GM12875 (cell line): ENCODE data around the gene KRTAP1-5.

Experiments used
- H3K4me3 ChIP-seq: one replicate; pipeline ENCODE4 v1.5.1; 2011; ENCODE audit warnings: low read depth, low read length, control low read depth
- TF ChIP-seq, protein P1 (sequence below): IDR thresholded peaks from 2 replicates; pipeline ENCODE4 v1.5.1; 2011; ENCODE audit warnings: low read depth, mild to moderate bottlenecking, control low read depth, inconsistent platforms, low read length, moderate library complexity, borderline replicate concordance; ENCODE audit not compliant: insufficient read depth

Gene KRTAP1-5

DNA sequence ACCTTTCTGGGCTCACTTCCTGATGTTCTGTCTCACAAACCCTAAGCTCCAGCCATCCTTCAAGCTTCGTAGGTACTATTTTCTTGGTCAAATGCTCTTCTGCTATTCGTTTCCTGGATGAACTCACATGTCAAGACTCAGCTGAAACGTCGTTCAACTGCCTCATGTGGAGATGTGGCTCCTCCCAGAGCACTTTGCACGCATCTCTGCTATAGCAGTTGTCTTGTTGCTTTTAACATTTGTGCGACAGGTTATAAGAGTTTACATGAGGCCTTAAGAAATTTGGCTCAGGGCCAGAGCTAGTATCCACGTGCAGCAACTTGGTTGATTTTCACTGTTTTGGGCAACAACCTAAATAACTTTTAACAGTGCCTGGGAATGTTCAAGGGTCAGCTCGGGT is 40.1 kb downstream of the KRTAP1-5 start:
- no peak overlapping the region for H3K4me3 ChIP-seq
- TF ChIP-seq, protein P1, sequence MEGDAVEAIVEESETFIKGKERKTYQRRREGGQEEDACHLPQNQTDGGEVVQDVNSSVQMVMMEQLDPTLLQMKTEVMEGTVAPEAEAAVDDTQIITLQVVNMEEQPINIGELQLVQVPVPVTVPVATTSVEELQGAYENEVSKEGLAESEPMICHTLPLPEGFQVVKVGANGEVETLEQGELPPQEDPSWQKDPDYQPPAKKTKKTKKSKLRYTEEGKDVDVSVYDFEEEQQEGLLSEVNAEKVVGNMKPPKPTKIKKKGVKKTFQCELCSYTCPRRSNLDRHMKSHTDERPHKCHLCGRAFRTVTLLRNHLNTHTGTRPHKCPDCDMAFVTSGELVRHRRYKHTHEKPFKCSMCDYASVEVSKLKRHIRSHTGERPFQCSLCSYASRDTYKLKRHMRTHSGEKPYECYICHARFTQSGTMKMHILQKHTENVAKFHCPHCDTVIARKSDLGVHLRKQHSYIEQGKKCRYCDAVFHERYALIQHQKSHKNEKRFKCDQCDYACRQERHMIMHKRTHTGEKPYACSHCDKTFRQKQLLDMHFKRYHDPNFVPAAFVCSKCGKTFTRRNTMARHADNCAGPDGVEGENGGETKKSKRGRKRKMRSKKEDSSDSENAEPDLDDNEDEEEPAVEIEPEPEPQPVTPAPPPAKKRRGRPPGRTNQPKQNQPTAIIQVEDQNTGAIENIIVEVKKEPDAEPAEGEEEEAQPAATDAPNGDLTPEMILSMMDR = no peak

DNA sequence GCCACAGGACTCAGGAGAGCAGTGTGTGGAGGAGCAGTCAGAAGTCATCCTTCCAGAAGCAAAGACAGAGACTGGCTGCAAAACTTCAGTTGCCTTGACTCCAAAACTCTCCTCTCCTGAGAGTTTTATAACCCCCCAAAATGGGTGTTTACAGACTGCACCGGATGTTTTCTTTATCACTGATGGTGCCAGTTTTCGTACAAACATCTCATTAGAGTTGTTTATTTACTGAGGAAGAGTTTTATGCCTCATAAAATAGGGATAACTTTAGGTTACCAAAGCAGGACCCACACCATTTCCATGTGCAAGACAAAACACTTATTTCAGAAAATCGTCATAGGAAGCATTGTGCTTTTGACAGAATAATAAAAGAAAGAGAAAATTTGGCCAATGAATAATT is 42.8 kb downstream of the KRTAP1-5 start, which contains the start of gene KRT40:
TSS of gene KRT40 (minus strand) at position 101 of the 400 bp plus-strand sequence. CDS start at position 48, 53 bp downstream.
- TF ChIP-seq, protein P1 = no peak
- no peak within 1 kb of the TSS for H3K4me3 ChIP-seq

DNA sequence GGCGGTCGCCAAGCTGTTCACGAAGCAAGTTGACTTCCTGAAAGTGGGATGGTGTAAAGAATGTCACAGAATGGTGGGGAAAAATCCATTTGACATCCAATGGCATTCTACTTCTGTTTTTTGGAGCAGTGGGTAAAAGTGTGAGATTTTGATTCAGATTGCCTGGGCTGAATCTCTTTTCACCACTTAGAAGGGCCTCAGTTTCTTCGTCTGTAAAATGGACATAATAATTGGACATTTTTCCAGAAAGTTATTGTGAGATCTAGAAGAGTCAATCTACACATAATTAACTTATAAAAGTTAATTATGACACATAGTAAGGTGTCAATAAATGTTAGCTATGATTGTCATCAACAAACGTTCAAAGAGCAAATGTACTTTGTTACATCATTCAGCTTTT is 45.9 kb downstream of the KRTAP1-5 start:
- H3K4me3 ChIP-seq = no peak overlapping the region
- TF ChIP-seq, protein P1 = no peak

DNA sequence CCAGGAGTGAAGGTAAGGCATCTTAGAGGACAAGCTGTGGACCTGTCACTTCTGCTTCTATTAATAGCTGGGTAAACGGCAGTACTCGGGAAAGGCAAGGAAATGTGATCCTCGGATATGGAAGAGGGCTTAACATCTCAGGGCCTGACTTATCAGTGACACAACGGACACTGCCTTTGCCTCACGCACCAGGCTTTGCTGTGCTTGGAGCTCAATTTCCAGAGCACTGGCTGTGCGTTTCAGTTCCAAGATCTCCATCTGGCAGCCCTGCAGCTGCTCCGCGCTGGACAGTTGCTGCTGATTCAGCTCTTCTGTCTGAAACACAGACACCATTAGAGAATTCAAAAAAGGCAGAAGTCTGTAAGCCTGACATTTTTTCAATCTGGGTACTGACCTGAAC is 46.4 kb downstream of the KRTAP1-5 start:
- H3K4me3 ChIP-seq = no peak overlapping the region
- TF ChIP-seq, protein P1 = no peak

DNA sequence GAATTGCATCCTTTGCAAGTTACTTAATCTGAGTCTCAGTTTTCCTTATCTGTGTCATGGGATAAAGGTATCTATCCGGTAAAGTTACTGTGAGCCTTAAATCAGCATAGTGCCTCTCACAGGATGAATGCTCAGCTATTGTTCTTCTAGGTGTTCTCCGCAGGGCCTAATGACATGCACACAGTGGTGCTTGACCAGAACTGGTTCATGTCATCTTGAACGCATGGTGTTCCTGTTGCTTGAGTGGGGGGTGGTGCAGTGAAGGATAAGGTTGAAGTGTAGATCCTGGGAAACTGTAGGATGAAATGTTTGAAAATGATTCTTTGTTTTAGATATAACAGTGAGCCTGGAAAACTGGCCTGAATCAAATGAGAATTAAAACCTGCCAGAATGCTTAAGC is 46.9 kb downstream of the KRTAP1-5 start:
- TF ChIP-seq, protein P1 = no peak
- no peak overlapping the region for H3K4me3 ChIP-seq

DNA sequence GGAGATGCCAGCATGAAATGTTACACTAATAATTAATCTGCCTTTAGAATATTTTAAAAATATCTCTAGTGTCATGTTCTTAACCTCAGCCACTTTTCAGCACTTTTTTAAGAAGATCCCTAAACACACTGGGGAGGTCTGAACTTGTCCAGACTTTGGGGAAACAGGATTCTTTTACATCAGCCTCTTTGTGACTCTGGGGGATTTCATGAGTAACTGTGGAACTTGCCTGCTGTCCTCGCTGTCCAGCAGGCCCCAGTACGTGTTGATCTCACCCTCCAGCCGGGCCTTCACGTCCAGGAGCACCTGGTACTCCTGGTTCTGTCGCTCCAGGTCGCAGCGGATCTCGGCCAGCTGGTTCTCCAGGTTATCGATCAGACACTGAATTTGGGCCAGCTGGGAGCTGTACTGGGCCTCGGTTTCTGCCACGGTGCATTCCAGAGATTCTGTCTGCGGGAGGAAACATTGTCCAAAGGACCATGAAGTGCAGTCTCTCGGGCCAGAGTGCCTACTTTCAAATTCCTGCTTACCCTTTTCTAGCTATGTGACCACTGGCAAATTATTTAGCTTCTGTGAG is 48.3 kb downstream of the KRTAP1-5 start:
- H3K4me3 ChIP-seq = no peak overlapping the region
- TF ChIP-seq, protein P1 = no peak
